Sigmoid colon (tissue), 4 donors: ENCODE measurements around the gene AP2A2.

ENCODE experiments used
- POLR2AphosphoS5 ChIP-seq, 4 donors: sonication (generic); formaldehyde crosslinking; IDR thresholded peaks; one replicate each; pipeline ENCODE4 v1.6.1; 2017; ENCODE audit warnings: antibody characterized with exemption in 4 of 4
- TF ChIP-seq, protein P1 (sequence below), 4 experiments: fragments of 450-650 bp in 3 of 4; fragments of 200-600 bp in 1 of 4; IDR thresholded peaks; one replicate each; pipeline ENCODE4 v1.5.1; 2016 to 2019; ENCODE audit warnings: antibody characterized with exemption in 4 of 4, mild to moderate bottlenecking in 3 of 4, moderate library complexity in 2 of 4

DNA sequence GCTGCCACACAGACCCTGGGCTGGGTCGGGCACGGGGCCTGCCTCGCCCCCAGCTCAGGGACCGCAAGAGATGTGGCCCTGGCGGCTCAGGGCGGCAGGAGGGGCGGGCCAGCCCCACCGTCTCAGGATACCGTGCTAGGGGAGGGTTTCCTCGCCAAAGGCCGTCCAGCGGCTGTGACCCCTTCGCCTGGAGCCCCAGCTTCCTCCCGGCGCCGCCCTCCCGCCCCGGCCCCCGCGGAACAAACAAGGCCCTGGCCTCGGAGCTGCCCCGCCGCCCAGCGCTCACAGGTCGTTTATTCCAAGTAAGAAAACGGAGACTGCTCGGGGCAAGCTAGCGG, 543 bp upstream of the AP2A2 start:
- TF ChIP-seq, protein P1, sequence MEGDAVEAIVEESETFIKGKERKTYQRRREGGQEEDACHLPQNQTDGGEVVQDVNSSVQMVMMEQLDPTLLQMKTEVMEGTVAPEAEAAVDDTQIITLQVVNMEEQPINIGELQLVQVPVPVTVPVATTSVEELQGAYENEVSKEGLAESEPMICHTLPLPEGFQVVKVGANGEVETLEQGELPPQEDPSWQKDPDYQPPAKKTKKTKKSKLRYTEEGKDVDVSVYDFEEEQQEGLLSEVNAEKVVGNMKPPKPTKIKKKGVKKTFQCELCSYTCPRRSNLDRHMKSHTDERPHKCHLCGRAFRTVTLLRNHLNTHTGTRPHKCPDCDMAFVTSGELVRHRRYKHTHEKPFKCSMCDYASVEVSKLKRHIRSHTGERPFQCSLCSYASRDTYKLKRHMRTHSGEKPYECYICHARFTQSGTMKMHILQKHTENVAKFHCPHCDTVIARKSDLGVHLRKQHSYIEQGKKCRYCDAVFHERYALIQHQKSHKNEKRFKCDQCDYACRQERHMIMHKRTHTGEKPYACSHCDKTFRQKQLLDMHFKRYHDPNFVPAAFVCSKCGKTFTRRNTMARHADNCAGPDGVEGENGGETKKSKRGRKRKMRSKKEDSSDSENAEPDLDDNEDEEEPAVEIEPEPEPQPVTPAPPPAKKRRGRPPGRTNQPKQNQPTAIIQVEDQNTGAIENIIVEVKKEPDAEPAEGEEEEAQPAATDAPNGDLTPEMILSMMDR (IDR thresholded peaks at IDR 0.05): no peak
- no peak for TF ChIP-seq POLR2AphosphoS5 (IDR thresholded peaks at IDR 0.05)
